CD14-positive monocyte (primary cell): Measurements from ENCODE around the gene XPO5. TPM values are rescaled to one million over a fixed set of nuclear protein-coding genes. Genes with fewer than 3 reads are reported as not detected.

Experiments
- DNase-seq, 3 donors: peaks; one replicate each; pipeline ENCODE4 v3.0.0-alpha.2; 2011 to 2022
- H2AFZ ChIP-seq: 2 replicates; pipeline ENCODE4 v1.6.0; 2012; ENCODE audit warnings: mild to moderate bottlenecking, low read depth, low read length, inconsistent platforms; ENCODE audit not compliant: insufficient read depth, poor library complexity, severe bottlenecking
- H3K27ac ChIP-seq, 2 donors: 1 replicate in 1 of 2; 2 replicates in 1 of 2; pipeline ENCODE4 v1.5.1; 2012 to 2013; ENCODE audit warnings: low read length in 2 of 2, control low read depth in 1 of 2, inconsistent platforms in 1 of 2, low read depth in 1 of 2, mild to moderate bottlenecking in 1 of 2
- H3K27me3 ChIP-seq, 2 donors: one replicate each; pipeline versions ENCODE4 v1.6.0 to v1.6.1; 2011 to 2013; ENCODE audit warnings: low read length in 2 of 2; ENCODE audit not compliant: control insufficient read depth in 2 of 2, insufficient read depth in 2 of 2
- H3K36me3 ChIP-seq, 2 donors: replicated peaks in 1 of 2; 1 replicate in 1 of 2; 2 replicates in 1 of 2; pipeline versions ENCODE4 v1.5.1 to v1.6.1; 2012 to 2013; ENCODE audit warnings: low read length in 2 of 2, control low read depth in 1 of 2, inconsistent platforms in 1 of 2, mild to moderate bottlenecking in 1 of 2; ENCODE audit not compliant: insufficient read depth in 2 of 2, control insufficient read depth in 1 of 2
- H3K4me1 ChIP-seq, 2 donors: 1 replicate in 1 of 2; 2 replicates in 1 of 2; pipeline versions ENCODE4 v1.5.1 to v1.6.1; 2012 to 2013; ENCODE audit warnings: low read length in 2 of 2, control low read depth in 1 of 2, inconsistent platforms in 1 of 2, mild to moderate bottlenecking in 1 of 2, moderate library complexity in 1 of 2; ENCODE audit not compliant: insufficient read depth in 2 of 2, control insufficient read depth in 1 of 2
- H3K4me2 ChIP-seq: replicated peaks from 2 replicates; pipeline ENCODE3; 2012; ENCODE audit warnings: low read length, moderate library complexity, mild to moderate bottlenecking; ENCODE audit not compliant: poor library complexity, severe bottlenecking; ENCODE audit errors: extremely low read depth
- H3K4me3 ChIP-seq, 3 experiments: fragments of 200-600 bp in 1 of 3; sonication (generic) in 1 of 3; replicated peaks in 1 of 3; 1 replicate in 2 of 3; 2 replicates in 1 of 3; pipeline ENCODE4 v1.5.1; 2011 to 2013; ENCODE audit warnings: low read length in 3 of 3, mild to moderate bottlenecking in 3 of 3, control low read depth in 2 of 3, low read depth in 2 of 3, inconsistent platforms in 1 of 3, moderate library complexity in 1 of 3
- H3K79me2 ChIP-seq: 2 replicates; pipeline ENCODE4 v1.6.0; 2012; ENCODE audit warnings: mild to moderate bottlenecking, control low read depth, inconsistent platforms, low read length, moderate library complexity; ENCODE audit not compliant: insufficient read depth
- H3K9ac ChIP-seq: 2 replicates; pipeline ENCODE4 v1.6.0; 2017; ENCODE audit warnings: low read length, mild to moderate bottlenecking; ENCODE audit not compliant: insufficient read depth, poor library complexity, severe bottlenecking
- H3K9me3 ChIP-seq, 2 donors: replicated peaks in 1 of 2; 1 replicate in 1 of 2; 2 replicates in 1 of 2; pipeline versions ENCODE4 v1.5.1 to v1.6.1; 2012 to 2013; ENCODE audit warnings: low read length in 2 of 2, control low read depth in 1 of 2; ENCODE audit not compliant: control insufficient read depth in 1 of 2, insufficient read depth in 1 of 2
- H4K20me1 ChIP-seq: 2 replicates; pipeline ENCODE4 v1.6.0; 2012; ENCODE audit warnings: mild to moderate bottlenecking, low read length, control low read depth, moderate library complexity; ENCODE audit not compliant: insufficient read depth
- H3K27ac Mint-ChIP-seq, 7 donors: one replicate each; pipeline ENCODE4 v1.8.0; 2020; ENCODE audit warnings: mild to moderate bottlenecking in 7 of 7, mixed read lengths in 7 of 7, moderate library complexity in 6 of 7, inconsistent platforms in 2 of 7
- H3K27me3 Mint-ChIP-seq, 3 donors: one replicate each; pipeline ENCODE4 v1.8.0; 2021 to 2022; ENCODE audit warnings: low read depth in 3 of 3, mild to moderate bottlenecking in 3 of 3, mixed read lengths in 3 of 3, moderate library complexity in 3 of 3, inconsistent platforms in 1 of 3
- H3K36me3 Mint-ChIP-seq, 2 donors: one replicate each; pipeline ENCODE4 v1.8.0; 2020; ENCODE audit warnings: mixed read lengths in 2 of 2, inconsistent platforms in 1 of 2, mild to moderate bottlenecking in 1 of 2
- H3K4me1 Mint-ChIP-seq: one replicate; pipeline ENCODE4 v1.8.0; 2020; ENCODE audit warnings: mild to moderate bottlenecking, mixed read lengths
- H3K4me3 Mint-ChIP-seq, 2 donors: one replicate each; pipeline ENCODE4 v1.8.0; 2020; ENCODE audit warnings: mild to moderate bottlenecking in 2 of 2, mixed read lengths in 2 of 2, moderate library complexity in 1 of 2
- H3K9me3 Mint-ChIP-seq, 7 donors: one replicate each; pipeline ENCODE4 v1.8.0; 2020 to 2022; ENCODE audit warnings: mixed read lengths in 7 of 7, mild to moderate bottlenecking in 6 of 7, moderate library complexity in 6 of 7, inconsistent platforms in 2 of 7
- whole genome bisulfite sequencing: methylation state at CpG from one replicate; pipeline ENCODE4 v1.1.5; 2013; ENCODE audit warnings: missing lambda C conversion rate; ENCODE audit not compliant: insufficient coverage; 5-methylcytosine and 5-hydroxymethylcytosine counted together
- intact Hi-C, 2 donors: fragments of 100-400 bp; cut with micrococcal nuclease; formaldehyde crosslinking; loops; one replicate each; pipeline versions ENCODE4 v1.15.0 to v1.15.1; 2023
- polyA plus RNA-seq, 3 donors: library from polyadenylated mRNA; depleted of rRNA in 1 of 3; unstranded in 2 of 3; stranded (reverse) in 1 of 3; fragments of 300-500 nt in 2 of 3; fragments of >200 nt in 1 of 3; fragmentation: Illumina TruSeq in 2 of 3; gene quantifications; 1 replicate in 2 of 3; 2 replicates in 1 of 3; pipeline ENCODE4 v1.2.3, GENCODE V29; 2012 to 2021
- TF ChIP-seq, protein P1 (sequence below): fragments of 200-600 bp; IDR thresholded peaks from one replicate; pipeline ENCODE4 v1.8.0; 2022; ENCODE audit warnings: antibody characterized with exemption, mild to moderate bottlenecking

XPO5 gene
- polyA plus RNA-seq, 3 donors, result 8.0 to 17.5 (median 13.8) TPM

DNA sequence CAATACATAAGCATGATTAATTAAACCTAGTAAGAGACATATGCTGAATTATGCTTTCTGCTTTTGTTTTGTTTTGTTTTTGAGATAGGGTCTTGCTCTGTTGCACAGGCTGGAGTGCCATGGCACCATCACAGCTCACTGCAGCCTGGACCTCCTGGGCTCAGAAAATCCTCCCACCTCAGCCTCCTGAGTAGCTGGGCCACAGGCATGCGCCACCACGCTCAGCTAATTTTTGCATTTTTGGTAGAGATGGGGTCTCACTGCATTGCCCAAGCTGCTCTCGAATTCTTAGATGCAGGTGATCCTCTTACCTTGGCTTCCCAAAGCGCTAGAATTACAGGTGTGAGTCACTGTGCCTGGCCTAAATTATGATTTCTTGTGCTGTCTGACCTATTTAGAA is 3.8 kb downstream of the XPO5 start:
- H4K20me1 ChIP-seq, result no peaks in the 10 kb centered on the region
- Mint-ChIP-seq H3K4me1 (peaks cover 15% of the 10 kb centered on the region), H3K27me3 (no peaks in the 10 kb centered on the region), H3K27ac (no peak overlapping the region), H3K36me3 (peaks cover 43 to 60% of the 10 kb centered on the region in 2 donors), H3K9me3 (no peaks in the 10 kb centered on the region), H3K4me3 (no peak overlapping the region)
- WGBS, result no CpG with 5 or more reads among the region's 4 CpGs
- H3K4me2 ChIP-seq, result no peak overlapping the region
- no peaks in the 10 kb centered on the region for H3K27me3 ChIP-seq
- peaks cover 47 to 60% of the 10 kb centered on the region in 2 donors for H3K36me3 ChIP-seq
- H3K27ac ChIP-seq, result no peak overlapping the region
- peaks cover 26% of the 10 kb centered on the region for H3K79me2 ChIP-seq
- intact Hi-C loops, result no loop called here
- TF ChIP-seq, protein P1, sequence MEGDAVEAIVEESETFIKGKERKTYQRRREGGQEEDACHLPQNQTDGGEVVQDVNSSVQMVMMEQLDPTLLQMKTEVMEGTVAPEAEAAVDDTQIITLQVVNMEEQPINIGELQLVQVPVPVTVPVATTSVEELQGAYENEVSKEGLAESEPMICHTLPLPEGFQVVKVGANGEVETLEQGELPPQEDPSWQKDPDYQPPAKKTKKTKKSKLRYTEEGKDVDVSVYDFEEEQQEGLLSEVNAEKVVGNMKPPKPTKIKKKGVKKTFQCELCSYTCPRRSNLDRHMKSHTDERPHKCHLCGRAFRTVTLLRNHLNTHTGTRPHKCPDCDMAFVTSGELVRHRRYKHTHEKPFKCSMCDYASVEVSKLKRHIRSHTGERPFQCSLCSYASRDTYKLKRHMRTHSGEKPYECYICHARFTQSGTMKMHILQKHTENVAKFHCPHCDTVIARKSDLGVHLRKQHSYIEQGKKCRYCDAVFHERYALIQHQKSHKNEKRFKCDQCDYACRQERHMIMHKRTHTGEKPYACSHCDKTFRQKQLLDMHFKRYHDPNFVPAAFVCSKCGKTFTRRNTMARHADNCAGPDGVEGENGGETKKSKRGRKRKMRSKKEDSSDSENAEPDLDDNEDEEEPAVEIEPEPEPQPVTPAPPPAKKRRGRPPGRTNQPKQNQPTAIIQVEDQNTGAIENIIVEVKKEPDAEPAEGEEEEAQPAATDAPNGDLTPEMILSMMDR, result no peak
- H3K4me1 ChIP-seq, result peaks cover 18 to 19% of the 10 kb centered on the region in 2 donors
- H3K9me3 ChIP-seq, result no peaks in the 10 kb centered on the region
- H3K9ac ChIP-seq, result no peak overlapping the region
- DNase-seq, result no peak
- no peak overlapping the region for H2AFZ ChIP-seq
- no peak overlapping the region for H3K4me3 ChIP-seq

DNA sequence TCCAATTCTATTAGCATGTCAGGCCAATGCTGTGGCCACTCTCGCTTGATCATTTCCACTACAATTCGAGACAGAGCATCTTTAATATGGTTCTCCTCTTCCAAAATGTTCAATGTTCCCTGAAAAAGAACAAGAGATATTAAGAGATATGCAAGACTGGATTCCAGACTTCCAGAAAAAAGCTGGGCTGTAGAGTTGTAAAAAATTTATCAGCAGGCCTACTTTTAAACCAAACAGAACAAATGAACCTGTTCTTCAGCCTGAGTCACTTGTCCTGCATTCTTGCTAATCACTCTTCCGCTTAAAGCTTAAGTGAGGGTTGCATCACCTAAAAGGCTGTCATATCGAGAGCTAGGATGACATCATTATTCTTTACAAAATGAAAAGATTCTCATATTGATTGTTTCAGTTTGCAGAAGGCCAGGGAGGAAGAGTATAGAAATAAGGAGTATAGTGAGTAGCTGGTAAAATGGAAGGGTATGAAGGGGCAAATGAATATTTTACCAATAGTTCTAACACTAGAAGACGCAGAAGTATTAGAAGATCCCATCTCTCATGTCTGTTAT is 4.9 kb downstream of the XPO5 start:
- peaks cover 9% of the 10 kb centered on the region for H3K4me1 Mint-ChIP-seq
- no peak overlapping the region for H3K4me3 Mint-ChIP-seq
- H2AFZ ChIP-seq, result no peak overlapping the region
- WGBS, result no CpG with 5 or more reads among the region's 5 CpGs
- H3K36me3 Mint-ChIP-seq, result peaks cover 49 to 69% of the 10 kb centered on the region in 2 donors
- no peaks in the 10 kb centered on the region for H4K20me1 ChIP-seq
- no peaks in the 10 kb centered on the region for H3K27me3 ChIP-seq
- TF ChIP-seq, protein P1, result no peak
- no peak overlapping the region for H3K27ac ChIP-seq
- peaks cover 15% of the 10 kb centered on the region for H3K79me2 ChIP-seq
- H3K27me3 Mint-ChIP-seq, result no peaks in the 10 kb centered on the region
- H3K4me3 ChIP-seq, result no peak overlapping the region
- intact Hi-C loops, result no loop called here
- H3K4me2 ChIP-seq, result no peak overlapping the region
- no peaks in the 10 kb centered on the region for H3K9me3 ChIP-seq
- H3K4me1 ChIP-seq, result peaks cover 10% of the 10 kb centered on the region in 2 donors
- H3K27ac Mint-ChIP-seq, result no peak overlapping the region
- peak in 1 of 3 donors; percentile 17 for DNase-seq
- no peaks in the 10 kb centered on the region for H3K9me3 Mint-ChIP-seq
- no peak overlapping the region for H3K9ac ChIP-seq
- H3K36me3 ChIP-seq, result peaks cover 56 to 69% of the 10 kb centered on the region in 2 donors
